ENCODE results near the gene VENTX.

VENTX gene, protein sequence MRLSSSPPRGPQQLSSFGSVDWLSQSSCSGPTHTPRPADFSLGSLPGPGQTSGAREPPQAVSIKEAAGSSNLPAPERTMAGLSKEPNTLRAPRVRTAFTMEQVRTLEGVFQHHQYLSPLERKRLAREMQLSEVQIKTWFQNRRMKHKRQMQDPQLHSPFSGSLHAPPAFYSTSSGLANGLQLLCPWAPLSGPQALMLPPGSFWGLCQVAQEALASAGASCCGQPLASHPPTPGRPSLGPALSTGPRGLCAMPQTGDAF

DNA sequence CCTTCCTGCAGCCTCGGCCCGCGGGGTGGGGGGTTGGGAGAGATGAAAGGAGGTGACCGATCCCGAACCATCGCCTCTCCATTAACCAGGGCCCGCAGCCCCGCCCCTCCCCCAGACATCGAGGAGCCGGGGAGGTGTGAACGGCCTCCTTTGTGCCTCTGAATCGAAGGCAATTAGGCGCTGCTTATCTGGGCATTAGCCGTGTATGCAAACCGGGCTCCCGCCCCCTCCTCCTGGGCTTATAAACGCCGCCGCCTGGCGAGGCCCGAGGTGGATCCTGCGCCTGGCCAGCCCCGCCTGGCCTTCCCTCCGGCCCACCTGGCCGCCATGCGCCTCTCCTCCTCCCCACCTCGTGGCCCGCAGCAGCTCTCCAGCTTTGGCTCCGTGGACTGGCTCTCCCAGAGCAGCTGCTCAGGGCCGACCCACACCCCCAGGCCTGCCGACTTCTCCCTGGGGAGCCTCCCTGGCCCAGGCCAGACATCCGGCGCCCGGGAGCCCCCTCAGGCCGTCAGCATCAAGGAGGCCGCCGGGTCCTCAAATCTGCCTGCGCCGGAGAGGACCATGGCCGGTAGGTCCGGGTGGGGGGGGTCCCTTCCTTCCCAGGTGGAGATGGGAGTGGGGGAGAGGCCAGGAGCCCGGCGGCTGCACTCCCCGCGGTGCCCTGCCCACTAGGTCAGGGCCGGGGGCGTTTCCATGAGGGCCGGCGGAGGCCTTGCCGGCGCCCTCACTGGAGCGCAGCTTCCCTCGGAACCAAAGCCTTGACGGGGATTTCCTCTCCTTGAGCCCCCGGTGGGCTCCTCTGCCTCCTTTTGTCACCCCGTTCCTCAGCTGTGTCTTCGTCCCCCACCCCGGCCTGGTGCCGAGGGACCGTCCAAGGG, at the start of gene VENTX:
VENTX (plus strand) TSS at position 268 of the 878 bp plus-strand sequence; CDS start at position 328, 60 bp downstream.
- no peak for DNase-seq

DNA sequence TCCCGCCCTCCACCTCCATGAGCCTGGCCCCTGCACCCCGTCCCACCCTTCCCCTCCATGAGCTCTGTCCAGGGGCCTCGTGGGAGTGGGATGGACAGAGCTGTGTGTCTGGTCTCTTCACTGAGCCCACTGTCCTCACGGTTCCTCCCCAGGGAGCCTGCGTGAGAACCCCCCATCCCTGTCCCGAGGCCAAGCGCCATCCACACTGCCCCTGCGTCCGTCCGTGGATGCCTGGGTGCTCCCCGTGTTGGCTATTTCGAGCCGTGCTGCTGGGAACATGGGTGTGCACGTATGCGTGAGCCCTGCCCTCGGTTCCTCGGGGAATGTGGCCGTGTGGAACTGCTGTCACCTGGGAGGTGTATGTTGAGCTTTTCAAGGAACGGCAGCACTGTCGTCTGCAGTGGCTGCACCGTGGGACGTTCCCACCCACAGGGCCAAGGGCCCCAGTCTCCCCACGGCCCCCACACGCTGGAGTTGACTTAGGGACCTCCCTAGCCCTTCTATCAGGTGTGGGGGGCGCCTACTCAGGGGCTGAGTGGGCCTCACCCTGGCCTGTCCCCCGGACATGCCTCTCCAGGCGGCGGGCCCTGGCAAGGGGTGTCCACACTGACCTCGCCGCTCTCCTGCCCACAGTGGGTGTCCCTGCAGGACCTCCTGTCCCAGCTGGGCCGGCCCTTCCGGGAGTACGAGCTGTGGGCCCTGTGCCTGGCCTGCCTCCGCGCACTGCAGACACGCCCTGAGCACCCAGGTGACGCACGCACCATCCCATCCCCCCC, 49.6 kb upstream of the VENTX start:
- DNase-seq, result no peak

DNA sequence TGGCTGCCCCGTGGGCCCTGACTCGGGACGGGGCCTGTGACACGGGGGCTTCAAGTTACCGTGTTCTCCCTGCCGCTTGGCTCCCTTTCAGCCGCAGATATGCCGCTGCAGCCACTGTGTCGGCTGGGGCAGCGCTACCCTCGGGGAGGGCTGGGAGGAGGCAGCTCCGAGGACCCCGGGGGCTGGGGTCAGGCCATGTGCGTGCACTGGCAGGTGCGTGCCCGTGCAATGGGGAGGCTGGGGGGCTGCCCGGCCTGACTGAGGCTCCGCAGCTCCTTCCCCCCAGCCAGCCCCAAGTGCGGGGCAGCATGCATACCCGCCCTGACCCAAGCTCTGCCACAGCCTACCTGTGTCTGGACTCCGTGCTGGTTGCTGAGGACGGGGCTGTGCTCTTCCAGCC, 48.4 kb upstream of the VENTX start:
- DNase-seq, result no peak

DNA sequence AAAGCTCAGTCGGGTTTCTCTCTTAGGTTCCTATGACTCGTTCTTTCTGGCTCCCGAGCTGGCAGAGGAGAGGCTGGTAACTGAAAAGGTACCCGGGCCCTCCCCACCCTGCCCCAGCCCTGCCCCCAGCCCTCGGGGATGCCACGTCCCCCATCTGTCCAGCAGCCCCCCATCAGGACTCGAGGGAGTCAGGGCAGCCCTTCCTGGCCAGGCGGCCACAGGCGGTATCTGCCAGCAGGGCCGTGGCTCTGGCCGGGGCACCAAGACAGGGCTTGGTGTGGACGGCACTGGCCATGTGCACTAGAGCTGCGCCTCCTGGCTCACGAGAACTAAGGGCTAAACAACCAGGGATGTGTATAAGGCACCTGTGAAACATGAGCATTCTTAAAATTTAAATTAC, 47.9 kb upstream of the VENTX start:
- DNase-seq, result no peak

DNA sequence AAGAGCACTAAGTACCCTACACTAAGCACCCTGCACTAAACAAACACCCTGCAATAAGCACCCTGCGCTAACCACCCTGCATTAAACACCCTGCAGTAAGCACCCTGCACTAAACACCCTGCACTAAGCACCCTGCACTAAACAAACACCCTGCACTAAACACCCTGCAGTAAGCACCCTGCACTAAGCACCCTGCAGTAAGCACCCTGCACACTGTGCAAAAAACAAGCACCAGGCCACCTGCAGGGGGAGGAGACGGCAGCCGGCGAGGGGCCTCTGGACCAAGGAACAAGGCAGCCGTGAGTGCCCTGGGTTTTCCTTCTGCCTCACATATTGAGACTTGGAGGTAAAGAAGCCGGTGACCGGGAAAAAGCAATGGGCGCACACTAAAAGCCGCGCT, 47.4 kb upstream of the VENTX start:
- no peak for DNase-seq

DNA sequence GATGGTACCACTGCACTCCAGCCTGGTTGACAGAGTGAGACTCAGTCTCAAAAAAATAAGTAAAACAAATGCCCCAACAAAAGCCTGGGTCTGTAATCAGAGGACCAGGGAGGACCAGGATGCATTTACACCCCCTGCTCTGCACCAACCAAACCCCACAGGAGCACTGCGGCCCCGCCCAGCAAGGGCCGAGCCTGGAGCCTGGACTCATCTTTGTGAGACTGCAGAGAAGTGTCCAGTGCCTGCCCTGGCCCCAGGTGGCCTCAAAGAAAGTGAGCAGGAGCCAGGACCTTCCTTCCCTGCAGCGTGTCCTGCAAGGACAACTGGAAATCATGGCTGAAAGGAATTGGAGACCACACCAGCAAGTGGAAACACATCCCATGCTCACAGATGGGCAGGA, 46.0 kb upstream of the VENTX start:
- no peak for DNase-seq

DNA sequence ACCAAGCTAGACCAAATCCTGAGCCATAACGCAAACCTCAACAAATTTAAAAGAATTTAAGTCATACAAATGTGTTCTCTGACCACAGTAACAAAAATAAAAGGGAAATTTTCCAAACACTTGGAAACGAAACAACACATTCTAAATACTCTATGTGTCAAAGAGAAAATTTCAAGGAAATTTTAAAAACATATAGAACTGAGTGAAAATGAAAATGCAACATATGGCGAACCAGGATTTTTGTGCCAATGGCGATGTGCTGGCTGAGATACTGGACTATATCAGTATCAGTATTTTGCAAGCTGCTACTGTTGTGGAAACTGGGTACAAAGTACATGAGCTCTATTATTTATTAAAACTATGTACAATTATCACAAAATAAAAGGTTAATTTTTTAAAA, 43.5 kb upstream of the VENTX start:
- DNase-seq, result no peak

DNA sequence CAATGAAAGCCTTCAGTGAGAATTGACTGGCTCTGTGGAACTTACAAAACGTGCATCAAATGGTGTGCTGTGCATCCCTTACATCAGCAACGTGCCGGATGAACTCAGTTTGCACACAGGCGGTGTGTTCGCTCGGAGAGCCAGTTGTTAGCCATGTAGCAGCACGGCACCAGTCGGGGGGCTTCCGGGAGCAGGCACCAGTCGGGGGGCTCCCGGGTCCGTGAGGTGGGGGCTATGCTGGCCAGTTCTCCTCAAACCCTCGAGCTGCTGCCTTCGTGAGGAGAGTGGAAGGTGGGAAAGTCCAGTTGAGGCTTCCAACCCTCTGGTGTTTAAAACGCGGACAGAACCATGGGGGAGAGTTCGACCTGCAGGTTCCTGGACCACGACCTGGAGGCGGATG, 42.6 kb upstream of the VENTX start:
- DNase-seq, result no peak

DNA sequence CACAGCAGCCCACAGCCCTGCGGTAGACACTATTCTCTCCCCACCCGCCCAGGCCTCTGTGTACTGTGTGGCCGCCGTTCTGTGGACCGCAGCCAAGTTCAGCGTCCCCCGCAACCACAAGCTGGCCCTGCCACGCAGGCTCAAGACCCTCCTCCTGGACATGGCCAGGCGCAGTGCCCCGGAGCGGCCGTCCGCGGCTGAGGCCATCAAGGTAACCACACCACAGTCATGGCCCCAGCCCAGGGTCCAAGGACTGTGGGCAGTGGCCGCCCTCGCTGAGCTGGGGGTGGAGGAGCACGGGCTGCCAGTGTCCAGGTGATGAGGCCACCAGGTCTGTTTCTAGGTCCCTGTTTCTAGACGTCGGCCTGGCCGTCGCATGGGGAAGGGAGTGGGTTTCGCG, 42.0 kb upstream of the VENTX start:
- DNase-seq, result no peak

DNA sequence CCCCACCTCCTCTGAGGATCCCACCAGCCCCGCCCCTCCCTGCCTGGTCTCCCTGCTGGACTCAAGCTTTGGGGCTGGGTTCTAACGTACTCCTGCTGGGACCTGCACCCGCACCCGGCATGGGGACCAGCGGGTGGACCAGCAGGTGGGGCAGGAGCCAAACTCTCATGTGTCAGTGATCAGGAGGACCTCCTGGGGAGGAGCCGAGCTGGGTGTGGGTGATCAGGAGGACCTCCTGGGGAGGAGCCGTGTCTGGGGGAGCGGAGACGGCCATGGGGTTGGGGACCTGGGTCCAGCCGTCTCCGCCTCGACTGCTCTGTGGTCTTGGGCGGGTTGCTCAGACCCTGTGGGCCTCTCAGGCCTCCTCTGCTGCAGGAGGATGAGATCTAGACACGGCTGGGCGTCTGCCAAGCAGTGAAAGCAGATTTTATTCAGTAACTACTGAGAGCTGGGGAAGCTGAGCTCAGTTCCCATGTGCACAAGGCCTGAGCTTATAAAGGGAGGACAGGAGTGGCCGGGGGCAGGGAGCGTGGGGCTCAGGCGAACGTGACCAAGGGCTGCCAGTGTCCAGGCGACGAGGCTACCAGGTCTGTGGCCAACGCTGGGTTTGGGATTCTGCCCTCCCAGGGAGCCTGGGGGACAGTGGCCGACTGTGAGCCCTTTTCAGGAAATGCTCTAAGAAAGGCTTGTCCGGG, 41.3 kb upstream of the VENTX start:
- DNase-seq, result no peak

DNA sequence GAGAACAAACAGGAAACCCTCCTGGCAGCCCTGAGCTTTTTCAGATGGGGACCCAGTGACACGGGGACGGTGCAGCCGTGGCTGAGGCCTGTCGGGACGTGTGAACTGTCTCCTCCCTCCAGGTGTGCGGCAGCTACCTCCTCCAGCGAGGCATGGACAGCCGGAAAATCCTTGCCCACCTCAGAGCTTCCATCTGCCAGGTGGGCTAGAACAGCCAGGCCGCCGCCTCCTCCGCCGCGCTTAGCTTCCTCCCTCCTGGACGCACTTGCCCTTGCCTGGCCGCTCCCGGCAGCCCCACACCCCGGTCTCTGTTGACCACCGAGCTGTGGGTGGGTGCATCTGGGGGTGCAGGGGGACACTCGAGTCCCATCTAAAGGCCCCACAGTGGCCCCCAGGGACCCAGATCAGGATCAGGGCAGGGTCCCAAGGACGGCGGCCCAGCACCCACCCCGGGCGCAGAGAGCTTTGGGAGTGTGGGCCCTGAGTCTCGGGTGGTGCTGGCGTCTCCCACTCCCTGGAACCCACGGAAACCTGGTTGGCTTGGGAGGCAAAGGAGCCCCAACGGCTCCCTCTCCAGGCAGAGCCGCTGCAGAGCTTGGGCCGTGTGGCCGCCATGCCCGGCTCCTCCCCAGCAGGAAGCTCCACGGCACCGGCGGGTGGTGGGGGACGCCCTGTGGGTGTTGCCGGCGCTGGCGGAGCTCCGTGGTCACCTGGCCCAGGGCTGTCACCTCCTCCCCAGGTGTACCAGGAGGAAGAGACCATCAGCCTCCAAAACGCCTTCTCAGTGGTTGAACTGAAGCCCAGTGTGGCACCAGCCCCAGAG, 40.5 kb upstream of the VENTX start:
- no peak for DNase-seq

DNA sequence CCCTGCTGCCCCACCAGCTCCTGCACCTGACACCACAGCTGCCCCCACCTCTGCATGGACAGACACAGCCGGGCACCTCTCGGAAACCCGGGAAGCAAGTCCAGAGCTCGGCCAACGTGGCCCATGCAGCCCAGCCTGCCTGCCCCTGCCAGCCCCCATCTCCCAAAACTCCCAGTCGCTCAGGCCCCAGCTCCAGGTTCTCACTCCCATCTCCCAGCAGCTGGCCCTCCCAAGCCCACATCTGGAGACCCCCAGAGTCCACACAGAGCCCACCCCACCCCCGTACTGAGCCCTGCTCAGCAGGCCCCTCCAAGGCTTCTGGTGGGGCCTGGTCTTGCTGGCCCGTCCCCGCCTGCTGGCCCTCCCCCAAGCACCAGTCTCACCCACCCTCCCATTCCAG, 39.9 kb upstream of the VENTX start:
- DNase-seq, result no peak

DNA sequence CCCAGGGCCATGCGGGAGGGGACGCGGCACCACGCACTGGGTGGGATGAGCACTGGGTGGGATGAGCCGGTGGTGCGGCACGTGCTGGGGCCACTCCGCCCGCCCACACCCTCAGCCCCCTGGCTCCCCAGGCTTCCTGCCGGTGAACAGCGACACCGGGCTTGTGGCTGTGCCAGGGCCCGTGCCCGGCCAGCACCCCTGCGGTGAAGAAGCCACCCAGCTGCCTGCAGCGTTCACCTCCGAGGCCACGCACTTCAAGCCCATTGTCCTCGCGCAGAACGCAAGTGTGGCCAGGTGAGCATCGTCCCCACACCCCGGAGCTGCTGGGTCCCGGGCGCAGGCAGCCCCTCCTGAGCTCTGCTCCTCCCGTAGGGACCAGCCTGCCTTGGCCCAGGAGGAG, 39.4 kb upstream of the VENTX start:
- no peak for DNase-seq

DNA sequence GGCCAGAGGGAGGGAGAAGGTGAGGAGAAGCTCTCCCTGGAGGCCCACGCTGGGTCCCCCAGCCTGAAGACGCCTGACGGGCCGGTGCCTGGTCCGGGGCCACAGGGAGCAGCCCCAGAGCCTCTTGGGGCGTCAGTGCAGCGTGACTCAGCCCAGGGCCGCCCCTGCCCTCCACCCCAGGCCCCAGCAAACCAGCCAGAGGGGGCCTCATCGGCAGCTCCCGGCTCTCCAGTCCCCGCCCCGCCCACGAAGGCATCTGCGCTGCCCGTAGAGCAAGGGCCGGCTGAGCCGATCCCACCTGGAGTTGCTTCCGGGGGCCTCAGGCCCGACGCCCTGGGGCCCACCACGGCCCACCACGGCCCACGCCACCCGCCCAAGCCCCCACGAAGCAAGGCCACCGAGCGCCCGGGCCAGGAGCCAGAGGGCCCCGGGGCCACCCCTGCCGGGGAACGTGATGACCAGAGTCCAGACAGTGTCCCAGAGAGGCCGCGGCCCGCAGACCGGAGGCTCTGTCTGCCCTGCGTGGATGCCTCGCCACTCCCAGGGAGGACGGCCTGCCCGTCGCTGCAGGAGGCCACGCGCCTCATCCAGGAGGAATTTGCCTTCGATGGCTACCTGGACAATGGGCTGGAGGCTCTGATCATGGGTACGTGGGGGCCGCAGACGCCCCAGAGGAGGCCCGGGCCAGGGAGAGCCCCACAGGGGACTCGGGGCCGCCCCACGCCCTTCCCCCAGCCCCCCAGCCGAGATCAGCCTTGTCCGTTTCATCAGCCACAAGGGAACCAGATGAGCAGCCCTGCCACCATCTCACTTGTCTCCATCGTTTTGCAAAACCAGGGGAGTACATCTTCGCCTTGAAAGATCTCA, 38.8 kb upstream of the VENTX start:
- DNase-seq, result no peak

DNA sequence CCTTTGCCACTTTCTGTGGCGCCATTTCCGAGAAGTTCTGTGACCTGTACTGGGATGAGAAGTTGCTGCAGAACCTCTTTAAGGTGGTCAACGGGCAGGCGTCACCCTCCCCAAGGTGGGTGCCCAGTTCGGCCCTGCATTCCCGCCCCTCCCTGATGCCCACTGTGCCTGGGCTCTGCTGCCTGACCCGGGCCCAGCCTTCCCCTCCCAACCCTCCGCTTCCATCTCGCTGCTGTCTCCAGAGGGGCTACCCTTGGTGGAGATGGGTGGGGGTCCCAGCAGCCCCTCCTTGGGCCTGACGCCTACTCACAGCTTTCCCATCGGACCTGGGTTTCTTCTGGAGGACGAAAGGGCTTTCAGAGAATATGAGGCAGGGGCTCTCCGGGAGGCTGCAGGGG, 38.2 kb upstream of the VENTX start:
- DNase-seq, result no peak

DNA sequence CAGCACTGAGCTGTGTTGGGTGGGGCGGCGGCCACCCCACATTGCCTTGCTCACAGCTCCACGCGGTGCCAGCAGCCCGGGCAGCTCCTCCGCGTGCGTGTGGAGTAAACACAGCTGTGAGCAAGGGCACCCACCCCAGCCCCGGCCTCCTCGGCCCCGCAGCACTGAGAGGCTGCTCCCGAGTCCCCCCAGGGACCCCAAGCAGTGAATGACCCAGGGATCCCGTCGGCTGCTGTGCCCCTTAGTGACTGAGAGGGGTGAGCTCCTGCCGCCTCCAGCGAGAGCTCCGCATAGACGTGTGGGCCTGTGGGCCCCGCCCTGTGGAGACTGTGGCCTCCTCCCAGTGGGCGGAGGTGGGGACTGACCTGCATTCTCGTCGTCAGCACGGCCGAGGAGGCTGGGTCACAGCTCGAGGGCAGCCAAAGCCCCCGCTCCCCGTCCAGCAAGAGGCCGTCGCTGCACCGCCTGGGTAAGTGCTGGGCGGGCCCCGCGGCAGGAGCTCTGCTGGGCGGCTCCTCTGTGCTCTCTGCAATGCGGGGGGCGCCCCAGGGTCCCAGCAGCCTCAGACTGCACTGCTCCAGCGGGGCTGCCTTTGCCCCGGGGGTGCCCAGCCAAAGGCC, 37.6 kb upstream of the VENTX start:
- no peak for DNase-seq

DNA sequence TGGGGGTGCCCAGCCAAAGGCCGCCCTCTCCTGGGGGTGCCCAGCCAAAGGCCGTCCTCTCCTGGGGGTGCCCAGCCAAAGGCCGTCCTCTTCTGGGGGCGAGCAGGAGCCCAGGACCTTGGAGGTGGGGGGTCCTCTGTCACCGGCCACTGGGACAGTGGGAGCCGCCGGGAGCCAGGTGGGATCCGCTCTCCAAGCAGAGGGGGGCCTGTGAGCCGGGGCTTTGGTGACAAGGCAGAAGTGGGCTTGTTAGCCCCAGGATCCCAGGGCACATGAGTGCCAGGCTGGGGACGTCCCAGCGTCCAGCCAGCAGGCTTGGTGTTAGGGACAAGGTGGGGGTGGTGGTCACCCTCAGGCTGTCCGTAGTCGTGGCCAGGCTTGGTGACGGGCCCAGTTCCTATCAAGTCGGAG, 37.0 kb upstream of the VENTX start:
- no peak for DNase-seq

DNA sequence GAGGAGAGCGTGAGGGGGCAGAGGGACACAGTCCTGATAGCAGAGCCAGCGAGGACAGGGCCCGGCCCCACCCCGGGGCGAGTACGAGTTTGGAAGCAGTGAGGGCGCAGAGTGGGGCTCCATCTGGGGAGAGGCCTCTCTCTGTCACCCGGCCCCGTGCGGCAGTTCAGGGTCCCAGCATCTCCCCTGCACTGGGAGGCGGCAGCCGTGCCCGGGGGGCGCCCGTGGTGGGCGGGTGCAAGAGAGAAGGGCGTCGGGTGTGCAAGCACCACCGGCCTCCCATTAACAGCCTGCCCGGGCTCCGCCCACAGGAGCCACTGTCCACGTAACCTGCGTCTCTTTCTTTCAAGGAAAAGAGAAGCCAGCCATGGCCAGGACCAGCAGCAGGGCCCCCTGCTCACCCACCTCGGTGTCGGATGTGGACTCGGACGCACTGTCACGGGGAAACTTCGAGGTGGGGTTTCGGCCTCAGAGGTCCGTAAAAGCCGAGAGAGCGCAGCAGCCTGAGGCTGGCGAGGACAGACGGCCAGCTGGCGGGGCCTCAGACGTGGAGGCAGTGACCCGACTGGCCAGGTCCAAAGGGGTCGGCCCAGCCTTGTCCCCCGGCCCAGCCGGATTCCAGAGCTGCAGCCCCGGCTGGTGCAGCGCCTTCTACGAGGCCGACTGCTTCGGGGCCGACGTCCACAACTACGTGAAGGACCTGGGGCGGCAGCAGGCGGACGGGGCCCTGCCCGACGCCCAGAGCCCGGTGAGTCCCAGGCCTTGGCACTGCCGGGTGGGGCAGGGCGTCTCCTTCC, 36.3 kb upstream of the VENTX start:
- no peak for DNase-seq

DNA sequence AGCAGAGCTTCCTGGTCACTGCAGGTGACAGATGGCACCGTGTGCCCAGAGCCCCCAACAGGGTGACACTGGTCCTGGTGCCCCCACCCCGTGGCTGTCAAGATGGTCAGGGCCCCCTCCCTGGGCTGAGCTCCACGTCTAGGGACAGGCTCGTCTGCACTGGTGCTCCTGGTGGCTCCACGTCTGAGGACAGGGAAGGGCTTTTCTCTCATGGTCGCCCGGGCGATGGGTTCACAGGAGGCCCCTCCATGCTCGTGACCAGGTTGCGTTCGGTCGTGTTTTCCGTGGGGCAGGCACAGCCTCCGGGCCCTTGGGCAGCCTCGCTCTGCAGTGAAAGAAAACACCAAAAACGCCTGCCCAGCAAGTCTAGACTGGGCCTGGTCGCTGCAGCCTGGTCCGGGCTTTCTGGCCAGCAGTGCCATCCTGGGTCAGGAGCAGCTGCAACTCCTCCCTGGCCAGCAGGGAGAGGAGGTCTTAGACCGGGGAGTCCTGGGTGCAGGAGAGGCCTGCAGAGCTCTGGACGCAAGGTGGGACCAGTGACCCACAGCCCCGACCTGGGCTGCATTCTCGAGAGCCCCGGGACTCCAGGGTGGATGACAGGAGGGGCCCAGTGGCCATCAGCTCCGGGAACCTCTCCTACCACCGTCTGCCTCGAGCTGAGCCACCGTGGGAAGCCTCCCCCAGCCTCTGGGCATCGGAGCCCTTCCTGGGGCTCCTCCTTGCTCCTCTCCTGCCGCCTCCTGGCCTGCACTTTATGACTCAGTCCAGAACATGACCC, 35.5 kb upstream of the VENTX start:
- DNase-seq, result no peak

Measured in NCI-H1436 treated with DMSO at 0.1 percent for 48 hours (cell line).